PC-9 (cell line): ENCODE data around the gene SCRN2.

ENCODE experiments used
- EZH2 ChIP-seq: fragments of 200-600 bp; sonication (generic); IDR thresholded peaks from 2 replicates; pipeline ENCODE4 v1.8.0; 2017; ENCODE audit warnings: antibody characterized with exemption, low read depth
- TF ChIP-seq, protein P1 (sequence below): fragments of 200-600 bp; sonication (generic); conservative IDR thresholded peaks from 2 replicates; pipeline ENCODE4 v1.6.1; 2017; ENCODE audit warnings: mixed run types, antibody characterized with exemption, mild to moderate bottlenecking, moderate library complexity

DNA sequence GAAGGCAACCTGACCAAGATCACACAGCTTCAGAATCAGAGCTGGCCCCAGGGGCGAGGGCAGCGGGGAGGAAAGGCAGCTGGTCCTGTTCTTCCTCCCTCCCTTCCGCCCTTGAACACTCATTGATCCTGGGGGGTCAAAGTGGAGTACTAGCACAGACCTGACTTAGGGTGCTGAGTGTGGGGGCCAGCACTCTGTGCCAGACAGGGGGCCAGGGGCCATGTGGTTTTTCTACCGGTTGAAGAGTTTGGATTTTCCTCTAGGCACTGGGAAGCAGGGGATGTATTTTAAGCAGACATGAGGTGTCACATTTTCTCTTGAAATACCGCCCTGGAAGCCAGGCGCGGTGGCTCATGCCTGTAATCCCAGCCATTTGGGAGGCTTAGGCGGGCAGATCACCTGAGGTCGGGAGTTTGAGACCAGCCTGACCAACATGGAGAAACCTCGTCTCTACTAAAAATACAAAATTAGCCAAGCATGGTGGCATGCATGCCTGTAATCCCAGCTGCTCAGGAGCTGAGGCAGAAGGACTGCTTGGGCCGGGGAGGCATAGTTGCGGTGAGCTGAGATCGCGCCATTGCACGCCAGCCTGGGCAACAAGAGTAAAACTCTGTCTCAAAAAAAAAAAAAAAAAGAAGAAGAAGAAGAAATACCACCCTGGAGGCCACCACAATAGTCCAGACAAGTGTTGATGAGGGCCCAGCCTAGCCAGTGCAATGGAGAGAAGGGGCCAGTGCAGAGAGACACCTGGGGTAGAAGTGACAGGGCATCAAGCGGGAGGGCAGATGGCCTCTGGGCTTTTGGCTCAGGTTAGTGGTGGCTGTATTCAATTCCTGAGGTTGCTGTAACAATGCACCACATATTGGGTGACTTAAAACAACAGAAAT, 34.8 kb downstream of the SCRN2 start:
- TF ChIP-seq EZH2, result no peak
- TF ChIP-seq, protein P1, sequence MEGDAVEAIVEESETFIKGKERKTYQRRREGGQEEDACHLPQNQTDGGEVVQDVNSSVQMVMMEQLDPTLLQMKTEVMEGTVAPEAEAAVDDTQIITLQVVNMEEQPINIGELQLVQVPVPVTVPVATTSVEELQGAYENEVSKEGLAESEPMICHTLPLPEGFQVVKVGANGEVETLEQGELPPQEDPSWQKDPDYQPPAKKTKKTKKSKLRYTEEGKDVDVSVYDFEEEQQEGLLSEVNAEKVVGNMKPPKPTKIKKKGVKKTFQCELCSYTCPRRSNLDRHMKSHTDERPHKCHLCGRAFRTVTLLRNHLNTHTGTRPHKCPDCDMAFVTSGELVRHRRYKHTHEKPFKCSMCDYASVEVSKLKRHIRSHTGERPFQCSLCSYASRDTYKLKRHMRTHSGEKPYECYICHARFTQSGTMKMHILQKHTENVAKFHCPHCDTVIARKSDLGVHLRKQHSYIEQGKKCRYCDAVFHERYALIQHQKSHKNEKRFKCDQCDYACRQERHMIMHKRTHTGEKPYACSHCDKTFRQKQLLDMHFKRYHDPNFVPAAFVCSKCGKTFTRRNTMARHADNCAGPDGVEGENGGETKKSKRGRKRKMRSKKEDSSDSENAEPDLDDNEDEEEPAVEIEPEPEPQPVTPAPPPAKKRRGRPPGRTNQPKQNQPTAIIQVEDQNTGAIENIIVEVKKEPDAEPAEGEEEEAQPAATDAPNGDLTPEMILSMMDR, result no peak
